Left lung (tissue), 10 donors: Measurements from ENCODE around the gene GNG7. TPM values are rescaled to one million over a fixed set of nuclear protein-coding genes. Genes with fewer than 3 reads are reported as not detected.

ENCODE experiments used
- ATAC-seq: fragments of 200-7000 bp; cut with Tn5 transposase; one replicate; pipeline ENCODE4 v1.9.1; 2020; ENCODE audit warnings: moderate library complexity
- DNase-seq, 4 donors: peaks; one replicate each; pipeline ENCODE4 v3.0.0-alpha.2; 2013 to 2020
- H3K27ac ChIP-seq, 2 donors: fragments of 200-600 bp; sonication (generic) in 1 of 2; one replicate each; pipeline versions ENCODE4 v1.5.0 to v1.8.0; 2020 to 2021
- H3K27me3 ChIP-seq, 2 donors: fragments of 200-600 bp; sonication (generic) in 1 of 2; one replicate each; pipeline versions ENCODE4 v1.5.0 to v1.8.0; 2020 to 2021
- H3K36me3 ChIP-seq, 2 donors: fragments of 200-600 bp; sonication (generic) in 1 of 2; one replicate each; pipeline versions ENCODE4 v1.5.0 to v1.8.0; 2020 to 2021
- H3K4me1 ChIP-seq, 2 donors: fragments of 200-600 bp; one replicate each; pipeline ENCODE4 v1.8.0; 2021
- H3K4me3 ChIP-seq, 2 donors: fragments of 200-600 bp; sonication (generic) in 1 of 2; one replicate each; pipeline versions ENCODE4 v1.5.0 to v1.8.0; 2020 to 2021; ENCODE audit warnings: mild to moderate bottlenecking in 1 of 2
- H3K9me3 ChIP-seq, 2 donors: fragments of 200-600 bp; sonication (generic) in 1 of 2; one replicate each; pipeline versions ENCODE4 v1.5.0 to v1.8.0; 2020 to 2021
- CTCF ChIP-seq, 2 donors: fragments of 200-600 bp; sonication (generic) in 1 of 2; IDR thresholded peaks; one replicate each; pipeline versions ENCODE4 v1.5.0 to v1.8.0; 2021; ENCODE audit warnings: antibody characterized with exemption in 2 of 2
- intact Hi-C, 2 donors: fragments of 100-400 bp; cut with DNase I; formaldehyde crosslinking; loops; one replicate each; pipeline versions ENCODE4 v1.11.2 to v1.14.2; 2022
- polyA plus RNA-seq, 6 donors: library from polyadenylated mRNA; unstranded; fragments of 120-200 nt; gene quantifications; one replicate each; pipeline ENCODE4 v1.2.1, GENCODE V29; 2013; ENCODE audit not compliant: insufficient read length in 6 of 6
- total RNA-seq, 2 donors: library from RNA; stranded (reverse); fragmentation: NEBNext Ultra II Directional; extraction: Animal tissue kit (Norgen Biotek cat#: 25700); gene quantifications; one replicate each; pipeline ENCODE4 v1.2.1, GENCODE V29; 2021
- donor health status: DM: no; HTN: yes; CAD: no.
- donor health status: DM: no; HTN: no; CAD: no.

The GNG7 gene
- total and polyA plus RNA-seq, 8 donors: 3.8 to 7.1 (median 5.5) TPM

GRCh38 chr19:2529473-2529918 is 173.0 kb downstream of the GNG7 start:
- Histone ChIP-seq H3K9me3 (no peaks in the 10 kb centered on the region), H3K4me1 (peaks cover 0 to 13% of the 10 kb centered on the region in 2 donors), H3K27ac (no peak overlapping the region), H3K27me3 (no peaks in the 10 kb centered on the region), H3K36me3 (no peaks in the 10 kb centered on the region), H3K4me3 (no peak overlapping the region)
- intact Hi-C loops: no loop called here
- no peak for TF ChIP-seq CTCF (IDR thresholded peaks at IDR 0.05)
- peak in 1 of 4 donors; percentile 50 for DNase-seq
- peak; percentile 46 for ATAC-seq

- ATAC-seq: peak; percentile 69
- peaks cover 0 to 10% of the 10 kb centered on the region in 2 donors for H3K4me1 ChIP-seq
- TF ChIP-seq CTCF (IDR thresholded peaks at IDR 0.05): no peak
- DNase-seq: peak in 1 of 4 donors; percentile 77
- no peaks in the 10 kb centered on the region for H3K9me3 ChIP-seq
- no peak overlapping the region for H3K4me3 ChIP-seq
- no peak overlapping the region for H3K27ac ChIP-seq
- intact Hi-C loops: no loop called here
- H3K27me3 ChIP-seq: no peaks in the 10 kb centered on the region
- H3K36me3 ChIP-seq: no peaks in the 10 kb centered on the region
Observed at GRCh38 chr19:2528675-2529101, 173.8 kb downstream of the GNG7 start.

- intact Hi-C loops: no loop called here
- H3K36me3 ChIP-seq: no peaks in the 10 kb centered on the region
Observed at GRCh38 chr19:2527686-2528085, 174.8 kb downstream of the GNG7 start.

GRCh38 chr19:2527171-2527570 is 175.3 kb downstream of the GNG7 start:
- no peaks in the 10 kb centered on the region for H3K9me3 ChIP-seq
- H3K36me3 ChIP-seq: no peaks in the 10 kb centered on the region
- intact Hi-C loops: no loop called here
- TF ChIP-seq CTCF (IDR thresholded peaks at IDR 0.05): no peak
- H3K27me3 ChIP-seq: no peaks in the 10 kb centered on the region
- H3K4me3 ChIP-seq: no peak overlapping the region
- DNase-seq (peak in 1 of 4 donors; percentile 60), ATAC-seq (no peak)
- H3K27ac ChIP-seq: no peak overlapping the region
- H3K4me1 ChIP-seq: peaks cover 0 to 8% of the 10 kb centered on the region in 2 donors

More at GRCh38 chr19:2527686-2528085, 174.8 kb downstream of the GNG7 start:
- Histone ChIP-seq H3K4me3 (no peak overlapping the region), H3K27ac (no peak overlapping the region), H3K9me3 (no peaks in the 10 kb centered on the region), H3K27me3 (no peaks in the 10 kb centered on the region), H3K4me1 (peaks cover 0 to 8% of the 10 kb centered on the region in 2 donors)
- ATAC-seq: no peak
- peak in 1 of 4 donors; percentile 6 for DNase-seq
- TF ChIP-seq CTCF (IDR thresholded peaks at IDR 0.05): no peak

- peak; percentile 70 for ATAC-seq
Observed at GRCh38 chr19:2524840-2525723, 177.4 kb downstream of the GNG7 start.

More at GRCh38 chr19:2524840-2525723, 177.4 kb downstream of the GNG7 start:
- TF ChIP-seq CTCF (IDR thresholded peaks at IDR 0.05): no peak
- Histone ChIP-seq H3K9me3 (no peaks in the 10 kb centered on the region), H3K27me3 (no peaks in the 10 kb centered on the region), H3K36me3 (no peaks in the 10 kb centered on the region), H3K4me3 (no peak overlapping the region), H3K4me1 (peaks cover 0 to 8% of the 10 kb centered on the region in 2 donors), H3K27ac (no peak overlapping the region)
- DNase-seq: peak in 1 of 4 donors; percentile 84
- intact Hi-C loops: no loop called here
